HG02840 (cell line): ENCODE measurements around the gene POU5F1.

ENCODE experiments used
- ATAC-seq: cut with Tn5 transposase; IDR thresholded peaks from one replicate; pipeline ENCODE4 v1.9.1; 2021; ENCODE audit warnings: mild to moderate bottlenecking, moderate library complexity, moderate number of reproducible peaks; ENCODE audit not compliant: unreplicated experiment, low FRiP score

POU5F1 gene

GRCh38 chr6:31144296-31144969 lies 26.0 kb downstream of the POU5F1 start:
- ATAC-seq = no peak

GRCh38 chr6:31143148-31143547 lies 27.3 kb downstream of the POU5F1 start:
- no peak for ATAC-seq

- ATAC-seq = no peak
These were observed 28.1 kb downstream of the POU5F1 start for GRCh38 chr6:31142361-31142761.

GRCh38 chr6:31140643-31141042 lies 29.8 kb downstream of the POU5F1 start:
- ATAC-seq = no peak

GRCh38 chr6:31139599-31139998 lies 30.9 kb downstream of the POU5F1 start:
- no peak for ATAC-seq

GRCh38 chr6:31138982-31139381 lies 31.5 kb downstream of the POU5F1 start, which contains the start of gene PSORS1C2:
PSORS1C2 (minus strand) TSS chr6:31139066; CDS start chr6:31139026, 40 bp downstream.
- ATAC-seq = no peak

- no peak for ATAC-seq
These were observed 34.8 kb downstream of the POU5F1 start for GRCh38 chr6:31135710-31136109.

- ATAC-seq = no peak
These were observed 37.7 kb downstream of the POU5F1 start for GRCh38 chr6:31132806-31133205.

GRCh38 chr6:31131595-31131994 lies 38.9 kb downstream of the POU5F1 start:
- no peak for ATAC-seq

- ATAC-seq = no peak
These were observed 39.7 kb downstream of the POU5F1 start for GRCh38 chr6:31130751-31131150.

- no peak for ATAC-seq
These were observed 41.4 kb downstream of the POU5F1 start for GRCh38 chr6:31129130-31129529.

- no peak for ATAC-seq
These were observed 42.3 kb downstream of the POU5F1 start for GRCh38 chr6:31128093-31128676.

GRCh38 chr6:31126396-31127175 lies 43.9 kb downstream of the POU5F1 start:
- ATAC-seq = no peak

- ATAC-seq = no peak
These were observed 44.7 kb downstream of the POU5F1 start for GRCh38 chr6:31125586-31126363.

- no peak for ATAC-seq
These were observed 45.3 kb downstream of the POU5F1 start for GRCh38 chr6:31125162-31125561.

- no peak for ATAC-seq
These were observed 47.4 kb downstream of the POU5F1 start for GRCh38 chr6:31122791-31123706.

- no peak for ATAC-seq
These were observed 49.2 kb downstream of the POU5F1 start for GRCh38 chr6:31121131-31121790.

- ATAC-seq = no peak
These were observed 50.1 kb downstream of the POU5F1 start, which contains the start of gene CDSN for GRCh38 chr6:31120151-31120915. CDSN (minus strand) TSS chr6:31120446; CDS start chr6:31120419, 27 bp downstream.
